ENCODE measurements around the gene MRPS22.
"Not testable (repeated sequence)": the region's sequence is repeated elsewhere in the genome, so short reads cannot be mapped to it uniquely, and the experiment has no call there.

Gene MRPS22

GRCh38 chr3:139312959-139313358, 30.9 kb upstream of the MRPS22 start:
- DNase-seq: no peak

- DNase-seq: no peak
Measured at GRCh38 chr3:139313921-139314320, 29.9 kb upstream of the MRPS22 start.

GRCh38 chr3:139317215-139317614, 26.6 kb upstream of the MRPS22 start:
- DNase-seq: no peak

- no peak for DNase-seq
Measured at GRCh38 chr3:139317660-139318430, 26.0 kb upstream of the MRPS22 start.

- no peak for DNase-seq
Measured at GRCh38 chr3:139318431-139318816, 25.4 kb upstream of the MRPS22 start.

- no peak for DNase-seq
Measured at GRCh38 chr3:139318826-139319225, 25.0 kb upstream of the MRPS22 start.

- no peak for DNase-seq
Measured at GRCh38 chr3:139319428-139320402, 24.1 kb upstream of the MRPS22 start.

GRCh38 chr3:139320551-139321309, 23.1 kb upstream of the MRPS22 start:
- DNase-seq: no peak

- no peak for DNase-seq
Measured at GRCh38 chr3:139322346-139322745, 21.5 kb upstream of the MRPS22 start.

- no peak for DNase-seq
Measured at GRCh38 chr3:139323146-139323545, 20.7 kb upstream of the MRPS22 start.

GRCh38 chr3:139324456-139324855, 19.4 kb upstream of the MRPS22 start:
- no peak for DNase-seq

GRCh38 chr3:139325551-139325950, 18.3 kb upstream of the MRPS22 start:
- DNase-seq: no peak

GRCh38 chr3:139326131-139326530, 17.7 kb upstream of the MRPS22 start:
- DNase-seq: no peak

- DNase-seq: no peak
Measured at GRCh38 chr3:139326707-139327106, 17.1 kb upstream of the MRPS22 start.

GRCh38 chr3:139327231-139327630, 16.6 kb upstream of the MRPS22 start:
- no peak for DNase-seq

GRCh38 chr3:139327861-139328260, 16.0 kb upstream of the MRPS22 start:
- no peak for DNase-seq

GRCh38 chr3:139328356-139328755, 15.5 kb upstream of the MRPS22 start:
- no peak for DNase-seq

- DNase-seq: no peak
Measured at GRCh38 chr3:139329364-139329850, 14.4 kb upstream of the MRPS22 start.

GRCh38 chr3:139332092-139332491, 11.7 kb upstream of the MRPS22 start:
- no peak for DNase-seq

GRCh38 chr3:139334675-139335074, 9.1 kb upstream of the MRPS22 start:
- not testable (repeated sequence) for DNase-seq

- DNase-seq: no peak
Measured at GRCh38 chr3:139338405-139338804, 5.4 kb upstream of the MRPS22 start.

- DNase-seq: no peak
Measured at GRCh38 chr3:139339219-139339906, 4.5 kb upstream of the MRPS22 start.

Measured in cerebellar nuclear complex (tissue), 1 donor.